Colonic mucosa (tissue), 4 donors: ENCODE results near the gene ASPDH. TPM values are rescaled to one million over a fixed set of nuclear protein-coding genes. Genes with fewer than 3 reads are reported as not detected.

Experiments
- DNase-seq: peaks from one replicate; pipeline ENCODE4 v3.0.0-alpha.2; 2020
- H3K27ac ChIP-seq: fragments of 200-600 bp; one replicate; pipeline ENCODE4 v1.8.0; 2021
- H3K27me3 ChIP-seq: fragments of 200-600 bp; one replicate; pipeline ENCODE4 v1.8.0; 2021
- H3K36me3 ChIP-seq: fragments of 200-600 bp; one replicate; pipeline ENCODE4 v1.8.0; 2021
- H3K4me1 ChIP-seq: fragments of 200-600 bp; one replicate; pipeline ENCODE4 v1.8.0; 2021; ENCODE audit warnings: mild to moderate bottlenecking
- H3K4me3 ChIP-seq: fragments of 200-600 bp; one replicate; pipeline ENCODE4 v1.8.0; 2021
- H3K9ac ChIP-seq, 2 donors: one replicate each; pipeline ENCODE4 v1.7.0; 2013; ENCODE audit warnings: control low read depth in 2 of 2, low read depth in 2 of 2, low read length in 2 of 2
- H3K9me3 ChIP-seq: fragments of 200-600 bp; one replicate; pipeline ENCODE4 v1.8.0; 2021
- CTCF ChIP-seq: fragments of 200-600 bp; IDR thresholded peaks from one replicate; pipeline ENCODE4 v1.8.0; 2022; ENCODE audit warnings: antibody characterized with exemption, mild to moderate bottlenecking
- intact Hi-C: fragments of 100-400 bp; cut with DNase I; formaldehyde crosslinking; loops from one replicate; pipeline ENCODE4 v1.14.1; 2022
- total RNA-seq, 2 donors: library from RNA; stranded (reverse); fragmentation: NEBNext Ultra II Directional in 1 of 2; extraction: Animal tissue kit (Norgen Biotek cat#: 25700) in 1 of 2; gene quantifications; one replicate each; pipeline ENCODE4 v1.2.1, GENCODE V29; 2021
- donor health status: healthy.
- donor health status: DM: no; HTN: no; CAD: no.
- donor health status: DM: no; HTN: no; CAD: no.

ASPDH gene
- not detected for total RNA-seq

GRCh38 chr19:50513746-50514345 is at the start of gene ASPDH:
Gene ASPDH, minus strand, starts transcription at chr19:50513913. Its CDS starts 90 bp downstream, at chr19:50513823.
- no peak for DNase-seq
- no peak within 1 kb of the TSS for H3K9ac ChIP-seq
- intact Hi-C loops: no loop called here

GRCh38 chr19:50562996-50563395 is 49.3 kb upstream of the ASPDH start:
- TF ChIP-seq CTCF: no peak
- Histone ChIP-seq H3K4me1 (no peaks in the 10 kb centered on the region), H3K36me3 (no peaks in the 10 kb centered on the region), H3K9me3 (no peaks in the 10 kb centered on the region), H3K27me3 (peaks cover 9% of the 10 kb centered on the region), H3K4me3 (no peak overlapping the region), H3K9ac (no peak overlapping the region), H3K27ac (no peak overlapping the region)
- intact Hi-C loops: no loop called here
- no peak for DNase-seq

More at GRCh38 chr19:50513746-50514345, at the start of gene ASPDH:
- TF ChIP-seq CTCF: no peak
- H3K27ac ChIP-seq: no peak within 1 kb of the TSS
- no peaks in the 10 kb centered on the region for H3K4me1 ChIP-seq
- H3K4me3 ChIP-seq: no peak within 1 kb of the TSS
- H3K36me3 ChIP-seq: no peaks in the 10 kb centered on the region
- no peaks in the 10 kb centered on the region for H3K9me3 ChIP-seq
- H3K27me3 ChIP-seq: peaks cover 3% of the 10 kb centered on the region

GRCh38 chr19:50562329-50562728 is 48.6 kb upstream of the ASPDH start:
- H3K27me3 ChIP-seq: peaks cover 8% of the 10 kb centered on the region
- no peaks in the 10 kb centered on the region for H3K36me3 ChIP-seq
- no peak overlapping the region for H3K9ac ChIP-seq
- H3K27ac ChIP-seq: no peak overlapping the region
- no peaks in the 10 kb centered on the region for H3K4me1 ChIP-seq
- H3K9me3 ChIP-seq: no peaks in the 10 kb centered on the region
- intact Hi-C loops: no loop called here
- no peak overlapping the region for H3K4me3 ChIP-seq
- DNase-seq: no peak
- no peak for TF ChIP-seq CTCF

GRCh38 chr19:50559636-50560035 is 45.9 kb upstream of the ASPDH start:
- DNase-seq: no peak
- no peak overlapping the region for H3K4me3 ChIP-seq
- intact Hi-C loops: no loop called here
- H3K9ac ChIP-seq: no peak overlapping the region
- TF ChIP-seq CTCF: no peak
- no peaks in the 10 kb centered on the region for H3K36me3 ChIP-seq
- H3K4me1 ChIP-seq: no peaks in the 10 kb centered on the region
- no peaks in the 10 kb centered on the region for H3K9me3 ChIP-seq
- H3K27me3 ChIP-seq: peaks cover 8% of the 10 kb centered on the region
- no peak overlapping the region for H3K27ac ChIP-seq

- intact Hi-C loops: no loop called here
- no peak for TF ChIP-seq CTCF
- H3K9ac ChIP-seq: no peak overlapping the region
- peaks cover 8% of the 10 kb centered on the region for H3K27me3 ChIP-seq
- H3K9me3 ChIP-seq: no peaks in the 10 kb centered on the region
- H3K4me1 ChIP-seq: no peaks in the 10 kb centered on the region
- H3K4me3 ChIP-seq: no peak overlapping the region
- no peak for DNase-seq
- H3K36me3 ChIP-seq: no peaks in the 10 kb centered on the region
- H3K27ac ChIP-seq: no peak overlapping the region
Observed at GRCh38 chr19:50558449-50558848, 44.7 kb upstream of the ASPDH start.
